ENCODE data around the gene IER5.

DNA sequence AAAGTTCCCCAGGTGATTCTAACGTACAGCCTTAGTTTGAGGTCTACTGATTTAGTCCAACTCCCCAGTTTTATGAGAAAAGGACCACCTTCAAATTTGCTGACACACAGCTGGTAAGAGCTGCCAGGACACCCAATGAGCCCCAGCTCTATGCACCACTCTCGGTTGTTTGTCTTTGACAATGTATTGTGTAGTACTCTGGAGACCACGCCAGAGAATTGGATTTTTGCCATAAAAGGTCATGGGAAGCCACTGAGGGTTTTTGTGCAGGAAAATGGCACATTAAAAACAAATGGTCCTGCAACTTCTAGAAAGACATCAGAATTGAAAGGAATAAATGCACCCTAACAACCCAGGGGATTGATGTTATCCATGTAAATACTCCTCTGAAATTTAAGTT, 7.1 kb upstream of the IER5 start:
- TF ChIP-seq EP300 (IDR thresholded peaks at IDR 0.05; ENCODE audit: borderline replicate concordance in 1 of 2, low read depth in 1 of 2, low read length in 1 of 2) (no peak), POLR2AphosphoS5 (IDR thresholded peaks at IDR 0.05; ENCODE audit: low read depth, low read length) (no peak), RAD21 (IDR thresholded peaks at IDR 0.05; ENCODE audit: low read length) (no peak), USF1 (IDR thresholded peaks at IDR 0.05; ENCODE audit: borderline replicate concordance, low read depth) (no peak), GABPA (IDR thresholded peaks at IDR 0.05; ENCODE audit: low read depth) (no peak), NRF1 (IDR thresholded peaks at IDR 0.05; ENCODE audit: low read depth, low read length) (no peak)
